MG63 (cell line): Measurements from ENCODE around the gene DGUOK. TPM values are rescaled to one million over a fixed set of nuclear protein-coding genes. Genes with fewer than 3 reads are reported as not detected.
A peak's percentile ranks its signal among the peaks of the same experiment; 100 is the strongest.
"Not testable (repeated sequence)": the region's sequence is repeated elsewhere in the genome, so short reads cannot be mapped to it uniquely, and the experiment has no call there.

Experiments
- DNase-seq: peaks from one replicate; pipeline ENCODE4 v3.0.0-alpha.2; 2020
- H3K27me3 ChIP-seq: fragments of 250-450 bp; sonication (Bioruptor Pico); 2 replicates; pipeline ENCODE4 v1.5.1; 2020; ENCODE audit warnings: mild to moderate bottlenecking, moderate library complexity
- H3K36me3 ChIP-seq: fragments of 250-450 bp; sonication (Bioruptor Pico); 2 replicates; pipeline ENCODE4 v1.5.1; 2020; ENCODE audit warnings: mild to moderate bottlenecking, moderate library complexity
- H3K4me3 ChIP-seq: fragments of 250-450 bp; sonication (Bioruptor Pico); 2 replicates; pipeline ENCODE4 v1.5.1; 2020; ENCODE audit warnings: mild to moderate bottlenecking, moderate library complexity
- H3K9me3 ChIP-seq: fragments of 250-450 bp; sonication (Bioruptor Pico); 2 replicates; pipeline ENCODE4 v1.5.1; 2020; ENCODE audit warnings: mild to moderate bottlenecking, moderate library complexity
- total RNA-seq: library from RNA; depleted of rRNA; stranded (reverse); fragments of >200 nt; shearing (Covaris generic); gene quantifications from 2 replicates; pipeline ENCODE4 v1.2.3, GENCODE V29; 2014; ENCODE audit warnings: low replicate concordance; rRNA removed

Gene DGUOK
- 28.4 and 51.8 TPM in 2 replicates for total RNA-seq

DNA sequence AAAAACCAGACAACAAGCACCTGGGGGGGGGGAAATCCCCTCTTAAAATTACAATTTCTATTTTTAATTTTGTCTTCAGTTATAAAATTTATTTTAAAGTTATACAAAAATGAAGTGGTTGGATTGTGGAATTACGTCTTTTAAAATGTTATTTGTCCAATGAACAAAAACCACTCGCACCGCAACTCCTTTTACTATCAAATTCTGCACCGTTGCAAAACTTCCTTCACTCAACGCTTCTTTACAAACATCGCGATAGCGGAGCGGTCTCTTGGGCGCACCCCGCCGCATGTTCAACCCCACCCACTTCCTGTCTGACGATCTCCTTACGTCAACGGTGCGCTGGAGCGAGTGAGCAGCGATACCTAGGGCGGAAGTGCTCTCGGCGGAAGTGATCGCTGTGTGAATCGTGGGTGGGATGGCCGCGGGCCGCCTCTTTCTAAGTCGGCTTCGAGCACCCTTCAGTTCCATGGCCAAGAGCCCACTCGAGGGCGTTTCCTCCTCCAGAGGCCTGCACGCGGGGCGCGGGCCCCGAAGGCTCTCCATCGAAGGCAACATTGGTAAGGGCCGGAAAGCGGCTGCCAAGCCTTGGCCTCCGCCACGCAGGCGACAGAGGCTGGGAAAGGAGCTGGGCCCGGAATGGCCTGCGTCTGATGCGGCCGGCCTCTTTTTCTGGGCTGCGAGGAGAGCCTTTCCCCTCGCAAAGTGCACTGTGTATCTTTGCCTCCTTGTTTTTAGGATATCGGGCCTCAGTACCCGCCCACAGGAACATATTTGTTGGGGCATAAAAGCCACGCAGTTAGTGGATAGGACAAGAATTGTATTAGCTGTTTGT, at the start of gene DGUOK:
DGUOK (plus strand) TSS at position 388 of the 835 bp plus-strand sequence; CDS start at position 419, 31 bp downstream.
- no peaks in the 10 kb centered on the region for H3K27me3 ChIP-seq
- H3K9me3 ChIP-seq = no peaks in the 10 kb centered on the region
- peak; percentile 98 for DNase-seq
- H3K4me3 ChIP-seq = peak within 1 kb of the TSS; percentile 77
- H3K36me3 ChIP-seq = peaks cover 7% of the 10 kb centered on the region

GRCh38 chr2:73877071-73877802, 49.4 kb upstream of the DGUOK start:
- Histone ChIP-seq H3K9me3 (no peaks in the 10 kb centered on the region), H3K36me3 (no peaks in the 10 kb centered on the region), H3K4me3 (no peak overlapping the region), H3K27me3 (no peaks in the 10 kb centered on the region)
- no peak for DNase-seq

- not testable (repeated sequence) for DNase-seq, H3K9me3 ChIP-seq, H3K27me3 ChIP-seq, H3K36me3 ChIP-seq, H3K4me3 ChIP-seq
Measured at GRCh38 chr2:73877984-73878383, 48.7 kb upstream of the DGUOK start.

DNA sequence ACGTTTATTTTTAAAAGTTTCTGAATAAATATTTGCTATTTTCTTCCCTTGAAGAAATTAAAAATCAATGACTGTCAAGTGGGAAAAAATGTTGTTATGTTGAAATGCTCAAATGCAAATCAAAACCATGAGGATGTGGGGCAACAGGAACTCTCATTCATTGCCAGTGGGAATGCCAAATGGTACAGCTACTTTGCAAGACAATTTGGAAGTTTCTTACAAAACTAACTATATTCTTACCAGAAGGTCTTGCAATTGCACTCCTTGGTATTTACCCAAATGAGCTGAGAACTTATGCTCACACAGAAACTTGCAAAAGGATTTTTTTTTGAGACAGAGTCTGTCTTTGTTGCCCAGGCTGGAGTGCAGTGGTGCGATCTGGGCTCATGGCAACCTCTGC, 41.3 kb upstream of the DGUOK start:
- Histone ChIP-seq H3K27me3 (no peaks in the 10 kb centered on the region), H3K36me3 (no peaks in the 10 kb centered on the region)

DNA sequence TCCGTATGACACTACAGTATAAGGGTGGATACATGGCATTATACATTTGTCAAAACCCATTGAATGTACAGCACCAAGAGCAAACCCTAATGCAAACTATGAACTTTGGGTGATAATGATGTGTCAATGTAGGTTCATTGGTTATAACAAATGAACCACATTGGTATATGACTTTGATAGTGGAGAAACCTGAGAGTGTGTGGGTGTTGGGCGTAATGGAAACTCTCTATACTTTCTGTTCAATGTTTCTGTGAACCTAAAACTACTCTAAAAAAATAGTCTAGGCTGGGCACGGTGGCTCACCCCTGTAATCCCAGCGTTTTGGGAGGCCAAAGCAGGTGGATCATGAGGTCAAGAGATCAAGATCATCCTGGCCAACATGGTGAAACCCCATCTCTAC, 40.3 kb upstream of the DGUOK start:
- H3K36me3 ChIP-seq = no peaks in the 10 kb centered on the region
- no peaks in the 10 kb centered on the region for H3K9me3 ChIP-seq
- H3K27me3 ChIP-seq = no peaks in the 10 kb centered on the region
- no peak overlapping the region for H3K4me3 ChIP-seq
- no peak for DNase-seq

More for the DNA sequence above, 41.3 kb upstream of the DGUOK start:
- Histone ChIP-seq H3K4me3 (no peak overlapping the region), H3K9me3 (no peaks in the 10 kb centered on the region)
- DNase-seq = no peak

GRCh38 chr2:73887596-73888353, 38.9 kb upstream of the DGUOK start:
- not testable (repeated sequence) for H3K27me3 ChIP-seq, H3K9me3 ChIP-seq, H3K36me3 ChIP-seq, H3K4me3 ChIP-seq
- DNase-seq = peak; percentile 22

- Histone ChIP-seq H3K27me3 (no peaks in the 10 kb centered on the region), H3K9me3 (no peaks in the 10 kb centered on the region), H3K36me3 (no peaks in the 10 kb centered on the region), H3K4me3 (no peak overlapping the region)
- no peak for DNase-seq
Measured at GRCh38 chr2:73888388-73888787, 38.3 kb upstream of the DGUOK start.

DNA sequence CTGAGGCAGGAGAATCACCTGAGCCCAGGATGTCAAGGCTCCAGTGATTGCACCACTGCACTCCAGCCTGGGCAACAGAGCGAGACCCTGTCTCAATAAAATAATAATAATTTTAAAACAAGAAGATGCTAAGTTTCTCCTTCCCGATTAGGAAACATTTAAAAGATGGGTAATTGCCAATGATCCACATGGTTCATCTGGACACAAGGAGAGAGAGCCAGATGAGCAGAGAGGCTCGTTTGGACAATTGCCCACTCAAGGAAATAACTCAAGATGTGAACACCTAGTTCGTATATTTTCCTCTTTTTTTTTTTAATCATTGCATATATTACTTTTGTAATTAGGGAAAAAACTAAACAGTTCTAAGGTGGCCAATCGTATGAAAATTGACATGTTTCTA, 37.5 kb upstream of the DGUOK start:
- no peak for DNase-seq
- Histone ChIP-seq H3K36me3 (no peaks in the 10 kb centered on the region), H3K4me3 (no peak overlapping the region), H3K9me3 (no peaks in the 10 kb centered on the region), H3K27me3 (no peaks in the 10 kb centered on the region)

- Histone ChIP-seq H3K9me3 (no peaks in the 10 kb centered on the region), H3K4me3 (no peak overlapping the region), H3K27me3 (no peaks in the 10 kb centered on the region), H3K36me3 (no peaks in the 10 kb centered on the region)
- DNase-seq = no peak
Measured at GRCh38 chr2:73890301-73891092, 36.2 kb upstream of the DGUOK start.

GRCh38 chr2:73891276-73891901, 35.3 kb upstream of the DGUOK start:
- Histone ChIP-seq H3K4me3 (no peak overlapping the region), H3K27me3 (no peaks in the 10 kb centered on the region), H3K36me3 (no peaks in the 10 kb centered on the region), H3K9me3 (no peaks in the 10 kb centered on the region)
- no peak for DNase-seq

- DNase-seq = no peak
- Histone ChIP-seq H3K27me3 (no peaks in the 10 kb centered on the region), H3K9me3 (no peaks in the 10 kb centered on the region), H3K4me3 (no peak within 1 kb of the TSS), H3K36me3 (no peaks in the 10 kb centered on the region)
Measured at GRCh38 chr2:73892631-73893329, 33.9 kb upstream of the DGUOK start, which contains the start of gene ACTG2. ACTG2 (plus strand) TSS chr2:73893008; CDS start chr2:73901312, 8,304 bp downstream.

DNA sequence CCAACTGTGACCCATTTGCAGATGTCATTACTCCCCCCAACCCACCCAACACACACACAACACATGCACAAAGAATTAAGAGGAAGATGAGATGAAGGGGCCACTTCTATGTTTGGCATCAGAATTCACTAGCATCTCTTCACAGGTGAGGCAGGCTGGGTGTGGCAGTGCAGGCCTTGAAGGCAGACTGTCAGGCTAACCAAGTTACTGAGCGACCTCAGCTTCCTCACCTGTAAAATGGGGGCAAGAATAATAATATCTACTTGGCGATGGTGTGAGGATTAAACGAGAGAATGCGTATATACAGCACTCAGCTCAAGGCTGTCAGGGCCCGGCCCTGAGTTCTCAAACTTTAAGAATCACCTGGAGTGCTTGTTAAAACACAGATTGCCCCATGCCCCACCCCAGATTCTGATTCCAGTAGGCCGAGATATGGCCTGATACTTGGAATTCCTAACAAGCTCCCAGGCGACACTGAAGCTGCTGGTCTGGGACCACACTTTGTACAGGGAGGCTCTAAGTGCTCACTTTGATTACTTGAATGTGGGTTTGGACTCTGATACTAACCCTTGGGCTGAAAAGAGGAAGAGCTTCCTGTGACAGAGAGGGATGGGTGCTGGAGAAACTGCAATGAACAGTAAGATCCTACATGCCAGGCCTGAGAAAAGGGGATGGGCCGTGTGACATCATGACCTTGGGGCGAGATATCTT, 32.8 kb upstream of the DGUOK start:
- H3K9me3 ChIP-seq = no peaks in the 10 kb centered on the region
- no peaks in the 10 kb centered on the region for H3K27me3 ChIP-seq
- H3K36me3 ChIP-seq = no peaks in the 10 kb centered on the region
- DNase-seq = no peak
- no peak overlapping the region for H3K4me3 ChIP-seq

DNA sequence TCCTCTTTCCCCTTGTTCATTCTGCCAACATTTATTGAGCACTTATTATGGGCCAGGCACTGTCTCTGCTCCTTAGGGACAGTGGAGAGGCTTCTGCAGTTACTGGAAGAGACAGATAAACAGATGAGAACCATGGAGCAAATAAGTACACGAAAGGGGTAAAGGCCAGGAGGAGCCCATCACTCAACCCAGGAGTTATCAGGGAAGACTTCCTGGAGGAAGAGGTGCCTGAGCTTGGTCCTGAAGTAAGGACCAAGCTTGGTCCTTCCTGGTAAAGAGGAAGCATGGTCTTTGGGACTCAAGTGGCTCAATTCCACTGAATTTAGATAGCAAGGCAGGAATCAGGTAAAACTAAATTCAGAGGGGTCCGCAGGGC, 32.2 kb upstream of the DGUOK start:
- DNase-seq = no peak
- no peaks in the 10 kb centered on the region for H3K9me3 ChIP-seq
- H3K36me3 ChIP-seq = no peaks in the 10 kb centered on the region
- no peaks in the 10 kb centered on the region for H3K27me3 ChIP-seq
- no peak overlapping the region for H3K4me3 ChIP-seq

DNA sequence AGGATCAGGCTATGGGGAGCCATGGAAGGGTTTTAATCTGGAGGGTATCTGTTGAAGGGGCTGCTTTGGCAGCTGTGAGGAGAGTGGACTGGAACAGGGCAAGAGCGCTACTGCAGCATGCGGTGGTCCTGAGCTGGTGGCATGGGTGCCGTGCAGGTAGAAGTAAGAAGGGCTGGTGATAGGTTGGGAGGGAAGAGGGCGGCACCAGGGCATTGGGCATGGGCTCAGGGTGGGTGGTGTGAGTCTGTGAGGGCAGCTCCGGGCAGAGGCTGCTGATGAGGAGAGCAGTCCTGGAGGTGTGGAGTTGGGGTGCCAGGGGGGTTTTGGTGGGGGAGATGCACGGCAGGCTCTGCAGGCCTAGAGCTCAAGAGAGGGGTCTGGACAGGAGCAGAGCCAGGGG, 31.8 kb upstream of the DGUOK start:
- Histone ChIP-seq H3K9me3 (no peaks in the 10 kb centered on the region), H3K27me3 (no peaks in the 10 kb centered on the region), H3K4me3 (no peak overlapping the region), H3K36me3 (no peaks in the 10 kb centered on the region)
- no peak for DNase-seq

DNA sequence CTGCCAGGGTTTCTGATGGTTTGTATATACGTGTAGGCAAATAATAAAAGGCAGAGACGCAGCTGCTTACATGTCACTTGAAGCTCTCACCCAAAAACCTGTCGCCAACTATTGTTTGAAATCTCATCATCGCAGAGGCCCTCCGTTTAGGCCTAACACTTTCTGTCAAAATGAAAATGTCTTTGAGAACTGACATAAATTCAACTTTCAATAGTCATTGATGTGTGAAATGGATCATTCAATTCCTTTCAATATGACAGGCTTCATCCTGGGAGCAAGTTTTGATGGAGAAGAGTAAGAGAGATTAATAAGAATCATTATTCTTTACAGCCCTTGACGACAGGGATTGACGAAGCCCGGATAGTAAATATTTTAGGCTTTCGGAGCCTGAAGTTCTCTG, 31.2 kb upstream of the DGUOK start:
- Histone ChIP-seq H3K27me3 (no peaks in the 10 kb centered on the region), H3K36me3 (no peaks in the 10 kb centered on the region), H3K4me3 (no peak overlapping the region), H3K9me3 (no peaks in the 10 kb centered on the region)
- DNase-seq = no peak
